Measurements from ENCODE around the gene CALML6. TPM values are rescaled to one million over a fixed set of nuclear protein-coding genes. Genes with fewer than 3 reads are reported as not detected.

CALML6 gene
- polyA plus RNA-seq, 3 donors: 0.56 to 1.1 (median 0.71) TPM

DNA sequence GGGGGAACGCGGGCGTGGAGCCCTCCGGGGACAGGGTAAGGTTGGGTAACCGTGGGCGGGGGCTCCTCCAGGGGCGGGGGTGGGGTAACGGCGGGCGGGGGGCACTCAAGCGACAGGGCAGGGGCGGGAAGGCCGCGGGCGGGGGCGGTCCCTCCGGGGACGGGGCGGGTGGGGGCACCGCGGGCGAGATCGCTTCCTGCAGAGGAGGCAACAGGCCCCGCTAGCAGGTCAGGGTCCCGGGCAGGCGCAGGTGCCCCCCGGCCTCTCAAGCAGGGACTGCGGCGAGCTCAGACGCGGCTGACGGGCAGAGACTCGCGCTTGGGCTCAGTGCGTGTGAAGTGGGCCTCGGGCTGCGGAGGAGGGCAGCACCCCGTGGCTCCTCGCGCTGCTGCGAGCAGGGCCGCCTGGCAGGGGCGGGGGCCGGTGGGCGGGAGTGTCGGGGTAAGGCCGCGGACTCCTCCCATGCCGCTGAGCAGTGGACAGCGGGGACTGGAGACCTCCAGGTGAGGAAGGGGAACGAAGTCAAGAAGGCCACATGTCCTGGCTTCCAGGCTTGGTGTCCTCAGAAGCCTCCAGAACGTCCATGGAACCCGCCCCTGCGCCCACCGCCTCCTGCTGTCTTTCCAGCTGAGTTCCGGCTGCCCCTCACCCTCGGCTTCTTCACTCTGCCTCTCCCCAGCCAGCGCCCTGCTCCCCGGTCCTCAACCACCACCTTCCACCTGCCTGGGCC lies 23.5 kb upstream of the CALML6 start:
- DNase-seq: peak; percentile 47

- no peak for DNase-seq
Measured at GRCh38 chr1:1892079-1892762, 22.8 kb upstream of the CALML6 start.

GRCh38 chr1:1892763-1893120 lies 22.3 kb upstream of the CALML6 start:
- no peak for DNase-seq

DNA sequence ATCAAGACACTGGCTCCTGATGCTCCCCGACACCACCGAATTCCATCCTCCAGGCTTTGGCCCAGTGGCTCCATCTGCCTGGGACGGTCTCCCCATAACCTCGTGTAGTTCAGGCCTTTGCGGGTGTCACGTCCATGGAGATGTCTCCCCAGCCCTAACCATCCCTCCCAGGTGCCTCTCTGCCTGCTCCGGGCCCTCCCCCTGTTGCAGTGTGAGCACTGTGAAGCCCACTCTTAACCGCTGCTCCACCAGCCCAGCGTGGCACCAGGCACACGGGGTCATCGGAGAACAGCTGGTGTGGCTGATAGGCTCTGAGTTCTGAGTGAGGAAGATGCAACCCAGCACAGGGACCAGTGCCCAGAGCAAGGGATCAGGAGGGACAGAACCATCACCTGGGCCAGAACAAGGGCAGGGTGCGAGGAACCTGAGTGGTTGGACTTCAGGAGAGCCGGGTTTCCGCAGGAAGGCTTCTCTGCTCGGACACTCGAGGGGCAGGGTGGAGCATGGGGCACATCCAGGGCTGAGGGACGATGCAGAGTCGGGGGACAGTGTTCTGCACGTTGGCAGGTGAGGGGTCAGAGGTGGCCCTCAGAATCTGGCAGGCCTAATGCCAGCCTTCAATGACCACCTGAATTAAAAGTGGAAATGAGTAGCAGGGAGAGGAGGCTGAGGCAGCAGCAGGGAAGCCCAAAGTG lies 21.6 kb upstream of the CALML6 start:
- DNase-seq: no peak

- no peak for DNase-seq
Measured at GRCh38 chr1:1893997-1894353, 21.1 kb upstream of the CALML6 start.

- no peak for DNase-seq
Measured at GRCh38 chr1:1894354-1895059, 20.6 kb upstream of the CALML6 start.

- no peak for DNase-seq
Measured at GRCh38 chr1:1895060-1895418, 20.0 kb upstream of the CALML6 start.

- DNase-seq: no peak
Measured at GRCh38 chr1:1895456-1896336, 19.4 kb upstream of the CALML6 start.

DNA sequence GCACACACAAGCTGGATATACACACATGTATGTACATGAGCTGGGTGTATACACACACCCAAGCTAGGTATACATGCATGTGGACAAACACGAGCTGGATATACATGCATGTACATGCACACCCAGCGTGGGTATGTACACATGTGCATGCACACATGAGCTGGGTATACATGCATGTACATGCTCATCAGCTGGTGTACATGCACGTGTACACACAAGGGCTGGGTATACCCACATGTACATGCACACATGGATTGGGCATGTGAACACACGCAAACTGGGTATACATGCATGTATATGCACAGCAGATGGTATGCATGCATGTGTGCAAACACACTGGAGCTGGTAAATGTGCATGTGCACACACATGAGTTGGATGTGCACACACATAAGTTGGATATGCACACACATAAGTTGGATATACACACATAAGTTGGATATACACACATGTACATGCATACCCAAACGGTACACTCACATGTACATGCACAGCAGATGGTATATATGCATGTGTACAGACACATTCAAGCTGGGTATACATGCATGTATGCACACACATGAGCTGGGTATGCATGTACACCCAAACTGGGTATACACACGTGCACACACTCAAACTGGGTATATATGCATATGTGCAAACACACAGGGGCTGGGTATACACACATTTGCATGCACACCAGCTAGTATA lies 16.7 kb upstream of the CALML6 start:
- DNase-seq: no peak

GRCh38 chr1:1899266-1899966 lies 15.6 kb upstream of the CALML6 start:
- no peak for DNase-seq

DNA sequence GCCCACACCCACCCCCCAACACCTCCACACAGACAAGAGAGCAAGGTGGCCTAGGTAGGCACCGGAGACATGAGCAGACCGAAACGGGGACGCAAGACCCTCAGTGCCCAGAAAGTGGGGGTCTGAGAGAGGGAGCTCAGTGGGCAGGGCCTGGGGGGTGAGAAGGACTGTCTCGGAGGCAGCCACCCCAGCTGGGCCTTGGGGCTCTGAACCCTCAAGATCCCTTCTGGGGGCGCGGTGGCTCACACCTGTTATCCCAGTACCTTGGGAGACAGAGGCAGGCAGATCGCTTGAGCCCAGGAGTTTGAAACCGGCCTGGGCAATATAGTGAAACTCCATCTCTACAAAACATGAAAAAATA lies 15.1 kb upstream of the CALML6 start:
- no peak for DNase-seq

GRCh38 chr1:1900883-1901640 lies 14.0 kb upstream of the CALML6 start:
- no peak for DNase-seq

GRCh38 chr1:1901641-1902294 lies 13.3 kb upstream of the CALML6 start:
- no peak for DNase-seq

DNA sequence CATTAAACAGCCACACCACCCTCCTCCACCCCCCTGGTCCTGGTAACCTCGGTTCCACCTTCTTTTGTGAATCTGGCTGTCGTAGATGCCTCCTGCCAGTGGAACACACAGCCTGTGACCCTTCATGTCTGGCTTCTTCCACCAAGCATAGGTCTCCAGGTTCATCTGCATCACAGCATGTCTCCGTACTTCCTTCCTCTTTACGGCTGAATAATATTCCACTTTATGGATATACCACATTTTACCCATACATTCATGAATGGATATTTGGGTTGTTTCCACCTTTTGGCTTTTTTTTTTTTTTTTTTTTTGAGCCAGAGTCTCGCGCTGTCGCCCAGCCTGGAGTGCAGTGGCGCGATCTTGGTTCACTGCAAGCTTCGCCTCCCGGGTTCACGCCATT lies 11.8 kb upstream of the CALML6 start:
- no peak for DNase-seq

GRCh38 chr1:1906185-1907097 lies 8.6 kb upstream of the CALML6 start:
- DNase-seq: peak; percentile 79

DNA sequence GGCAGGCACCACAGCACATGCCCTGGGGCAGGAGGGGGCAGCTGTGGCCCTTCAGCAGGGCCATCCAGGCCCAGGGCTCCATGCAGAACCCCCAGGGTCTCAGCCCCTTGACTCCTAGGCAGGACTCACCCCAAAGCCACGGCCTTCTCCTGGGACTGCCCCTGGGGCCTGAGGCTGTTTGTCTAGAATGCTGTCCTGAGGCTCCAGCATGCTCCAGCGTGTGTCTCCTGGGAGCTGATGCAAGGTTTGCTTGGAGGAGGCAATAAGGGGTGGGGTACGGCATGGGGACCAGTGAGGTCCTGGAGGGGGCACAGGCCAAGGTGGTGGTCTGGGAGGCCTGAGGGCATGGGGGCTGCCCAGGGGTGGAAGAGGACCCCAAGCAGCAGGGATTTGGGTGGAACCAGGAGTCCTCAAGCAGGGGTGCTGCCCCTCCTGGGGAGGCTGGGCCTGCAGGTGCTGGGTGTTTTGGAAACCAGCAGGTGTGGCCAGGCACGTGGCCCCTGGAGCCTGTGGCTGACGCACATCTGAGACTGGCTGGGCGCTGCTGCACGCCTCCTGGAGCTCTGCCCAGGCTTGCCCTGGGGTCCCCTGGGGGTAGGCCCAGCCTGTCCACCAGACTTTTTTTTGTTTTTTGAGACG lies 7.8 kb upstream of the CALML6 start:
- no peak for DNase-seq

DNA sequence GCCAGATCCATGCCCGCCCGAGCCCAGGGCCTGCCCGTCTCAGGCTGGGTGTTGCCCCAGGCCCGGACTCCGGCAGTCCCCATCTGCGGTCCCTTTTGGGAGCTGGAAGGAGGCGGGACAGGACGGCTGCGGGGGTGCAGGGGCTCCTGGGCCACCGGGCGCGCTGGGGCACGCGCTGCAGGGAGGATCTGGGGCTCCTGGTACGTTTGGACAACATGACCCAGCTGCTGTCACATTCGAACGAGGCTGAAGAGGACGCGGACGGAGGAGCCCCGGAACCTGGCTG lies 6.6 kb upstream of the CALML6 start:
- DNase-seq: no peak

DNA sequence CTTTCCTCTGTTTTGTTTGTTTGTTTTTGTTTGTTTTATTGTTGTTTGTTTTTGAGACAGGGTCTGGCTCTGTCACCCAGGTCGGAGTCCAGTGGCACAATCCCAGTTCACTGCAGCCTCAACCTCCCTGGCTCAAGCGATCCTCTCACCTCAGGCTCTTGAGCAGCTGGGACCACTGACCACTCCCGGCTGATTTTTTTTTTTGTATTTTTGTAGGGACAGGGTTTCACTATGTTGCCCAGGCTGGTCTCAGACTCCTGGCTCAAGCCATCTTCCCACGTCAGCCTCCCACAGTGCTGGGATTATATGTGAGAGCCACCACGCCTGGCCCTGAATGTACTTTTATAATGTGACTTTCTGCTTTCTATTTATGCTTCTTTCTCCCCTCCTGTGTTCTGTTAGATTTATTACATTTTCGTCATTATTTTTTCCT lies 5.0 kb upstream of the CALML6 start:
- no peak for DNase-seq

Measured in renal pelvis (tissue), 4 donors.